Right forelimb (tissue), 1 donor: ENCODE results near the gene QRICH1.
"Not testable (repeated sequence)": the region's sequence is repeated elsewhere in the genome, so short reads cannot be mapped to it uniquely, and the experiment has no call there.

Experiments
- DNase-seq: peaks from one replicate; pipeline ENCODE4 v3.0.0-alpha.2; 2018

QRICH1 gene

GRCh38 chr3:49017229-49017970 lies 76.5 kb downstream of the QRICH1 start:
- DNase-seq: no peak

- DNase-seq: no peak
These were observed 77.2 kb downstream of the QRICH1 start for GRCh38 chr3:49016414-49017228.

- no peak for DNase-seq
These were observed 78.1 kb downstream of the QRICH1 start for GRCh38 chr3:49015765-49016164.

GRCh38 chr3:49015072-49015471 lies 78.8 kb downstream of the QRICH1 start:
- no peak for DNase-seq

GRCh38 chr3:49013738-49014660 lies 79.9 kb downstream of the QRICH1 start:
- no peak for DNase-seq

GRCh38 chr3:49013113-49013737 lies 80.6 kb downstream of the QRICH1 start:
- no peak for DNase-seq

- no peak for DNase-seq
These were observed 81.3 kb downstream of the QRICH1 start for GRCh38 chr3:49012441-49013017.

- no peak for DNase-seq
These were observed 84.5 kb downstream of the QRICH1 start for GRCh38 chr3:49009396-49009795.

GRCh38 chr3:49008627-49009026 lies 85.2 kb downstream of the QRICH1 start:
- not testable (repeated sequence) for DNase-seq

GRCh38 chr3:49007771-49008528 lies 85.9 kb downstream of the QRICH1 start:
- peak; percentile 92 for DNase-seq

GRCh38 chr3:49007068-49007770 lies 86.7 kb downstream of the QRICH1 start, which contains the start of gene WDR6:
Gene WDR6 (plus strand): TSS chr3:49007391. CDS start chr3:49007432, 41 bp downstream.
- peak; percentile 95 for DNase-seq

- peak; percentile 61 for DNase-seq
These were observed 87.3 kb downstream of the QRICH1 start for GRCh38 chr3:49006408-49007067.

GRCh38 chr3:49005998-49006397 lies 87.9 kb downstream of the QRICH1 start:
- no peak for DNase-seq

- no peak for DNase-seq
These were observed 88.6 kb downstream of the QRICH1 start for GRCh38 chr3:49005303-49005680.

GRCh38 chr3:49004352-49005302 lies 89.2 kb downstream of the QRICH1 start:
- DNase-seq: no peak

- no peak for DNase-seq
These were observed 92.7 kb downstream of the QRICH1 start for GRCh38 chr3:49001155-49001554.

- DNase-seq: no peak
These were observed 94.6 kb downstream of the QRICH1 start for GRCh38 chr3:48999085-48999858.
